Caki2 (cell line): ENCODE results near the gene FAM184B. TPM values are rescaled to one million over a fixed set of nuclear protein-coding genes. Genes with fewer than 3 reads are reported as not detected.
A peak's percentile ranks its signal among the peaks of the same experiment; 100 is the strongest.
"Not testable (repeated sequence)": the region's sequence is repeated elsewhere in the genome, so short reads cannot be mapped to it uniquely, and the experiment has no call there.

Experiments used
- DNase-seq: peaks from one replicate; pipeline ENCODE4 v3.0.0-alpha.2; 2015; ENCODE audit warnings: low read depth
- in situ Hi-C: cut with HindIII; loops from 2 replicates; pipeline ENCODE4 v1.10.0; 2016; ENCODE audit warnings: low sequenced_read_pairs, low pct_unique_long_range_greater_than_20kb, mixed read lengths
- total RNA-seq: library from RNA; depleted of rRNA; stranded (reverse); fragments of >200 nt; shearing (Covaris generic); gene quantifications from 2 replicates; pipeline ENCODE4 v1.2.3, GENCODE V29; 2014; ENCODE audit warnings: low replicate concordance

FAM184B gene
- total RNA-seq, 1 experiment from 2014 or later: not detected

DNA sequence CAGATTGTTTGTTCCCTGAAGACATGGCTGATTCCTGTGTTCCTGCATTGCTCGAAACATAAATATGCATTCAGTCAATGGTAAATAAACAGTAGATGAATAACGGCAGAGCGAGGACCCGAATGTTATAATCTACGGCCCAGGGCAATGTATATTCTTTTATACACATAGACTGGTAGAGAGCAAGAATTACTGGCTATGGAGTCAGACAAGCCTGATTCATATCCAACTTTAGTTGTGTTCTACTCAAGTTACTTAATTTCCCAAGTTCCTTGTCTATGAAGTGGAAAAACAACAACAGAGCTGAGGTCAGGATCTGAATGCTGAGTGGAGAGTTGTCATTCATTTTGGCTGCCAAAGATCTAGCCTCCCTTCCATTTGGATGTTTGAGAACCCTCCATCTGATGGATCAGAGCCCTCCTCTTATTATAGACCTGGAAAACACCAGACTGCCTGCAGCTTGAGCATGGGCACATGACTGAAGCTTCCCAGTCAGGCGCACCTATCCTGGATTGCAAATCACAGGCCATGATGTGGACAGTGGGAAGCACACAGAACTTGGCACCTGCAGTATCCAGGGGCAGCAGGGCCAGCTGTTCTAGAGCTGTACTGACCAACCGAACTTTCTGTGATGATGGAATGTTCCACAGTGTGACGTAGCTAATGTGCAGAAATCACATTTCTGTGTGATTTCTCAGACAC is 80.1 kb downstream of the FAM184B start:
- DNase-seq: no peak
- in situ Hi-C loops: no loop called here

DNA sequence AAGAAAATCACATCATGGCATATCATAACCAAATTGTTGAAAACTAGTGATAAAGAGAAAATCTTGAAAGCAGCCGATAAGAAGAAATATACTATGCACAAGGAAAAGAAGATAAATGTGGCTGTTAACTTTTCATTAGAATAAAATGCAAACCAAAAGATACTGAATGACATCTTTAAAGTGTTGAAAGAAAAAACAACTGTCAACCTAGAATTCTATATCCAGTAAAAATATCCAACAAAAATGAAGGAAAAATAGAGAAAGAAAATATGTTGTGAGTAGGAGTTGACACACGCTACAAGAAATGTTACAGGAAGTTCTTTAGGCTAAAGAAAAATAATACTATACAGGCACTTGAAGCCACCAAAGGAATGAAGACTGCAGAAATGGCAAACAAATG is 82.0 kb downstream of the FAM184B start:
- no peak for DNase-seq
- in situ Hi-C loops: no loop called here

DNA sequence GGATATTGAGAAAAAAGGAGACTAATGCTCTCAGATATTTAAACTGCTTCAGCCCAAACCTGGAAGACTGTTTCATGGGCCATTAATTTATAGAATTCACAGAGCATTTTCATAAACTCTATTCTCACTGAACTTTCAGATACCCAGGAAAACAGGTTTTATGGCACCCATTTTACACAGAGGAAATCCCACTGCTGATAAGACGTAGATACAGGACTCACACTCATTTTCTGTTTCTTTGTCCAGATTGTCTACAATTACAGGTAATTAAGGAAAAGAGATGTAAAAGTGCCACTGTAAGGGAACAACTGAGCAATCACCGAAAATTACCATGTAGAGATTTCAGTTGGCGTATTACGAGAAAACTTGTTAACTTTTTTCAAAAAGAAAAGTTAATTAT is 83.3 kb downstream of the FAM184B start:
- in situ Hi-C loops: no loop called here
- no peak for DNase-seq

- in situ Hi-C loops: no loop called here
These were observed 86.1 kb downstream of the FAM184B start for GRCh38 chr4:17695341-17695740.

GRCh38 chr4:17694552-17694951 is 86.9 kb downstream of the FAM184B start:
- in situ Hi-C loops: no loop called here
- no peak for DNase-seq

More at GRCh38 chr4:17695341-17695740, 86.1 kb downstream of the FAM184B start:
- no peak for DNase-seq

DNA sequence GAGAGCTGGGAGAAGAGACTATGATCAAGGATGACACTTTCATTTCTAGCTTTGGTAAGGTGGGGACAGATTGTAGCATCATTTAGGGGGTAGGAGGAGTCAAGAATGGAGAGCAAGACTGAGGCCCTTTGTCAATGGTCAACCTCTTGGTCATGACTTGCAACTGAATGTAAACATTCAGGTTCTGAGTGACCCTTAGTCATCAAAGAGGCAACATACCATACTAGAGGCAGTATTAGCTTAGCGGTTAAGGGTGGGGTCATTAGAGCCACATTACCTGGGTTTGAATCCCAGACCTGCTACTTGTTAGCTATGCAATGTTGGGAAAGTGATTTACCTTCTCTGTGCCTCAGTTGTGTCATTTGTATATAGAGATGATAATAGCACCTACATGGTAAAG is 90.5 kb downstream of the FAM184B start:
- in situ Hi-C loops: no loop called here

DNA sequence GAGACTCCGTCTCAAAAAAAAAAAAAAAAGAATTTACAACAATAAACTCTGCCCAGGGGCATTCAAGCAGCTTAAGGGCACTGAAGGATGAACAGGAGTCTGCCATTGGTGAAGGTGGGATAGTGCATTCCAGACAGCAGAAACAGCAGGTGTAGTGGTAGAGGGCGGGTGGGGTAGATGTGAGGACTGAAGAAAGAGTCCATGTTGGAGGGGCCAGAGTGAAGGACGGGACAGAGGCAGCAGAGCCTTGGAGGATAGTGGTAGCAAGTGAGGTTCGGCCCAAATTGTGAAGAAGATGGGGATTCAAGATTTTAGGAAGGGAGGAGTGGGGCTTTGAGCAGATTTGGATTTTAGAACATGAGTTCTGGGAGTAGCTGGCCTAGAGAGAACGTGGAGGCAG is 91.3 kb downstream of the FAM184B start:
- DNase-seq: peak; percentile 7

More for the DNA sequence above, 90.5 kb downstream of the FAM184B start:
- peak; percentile 60 for DNase-seq

DNA sequence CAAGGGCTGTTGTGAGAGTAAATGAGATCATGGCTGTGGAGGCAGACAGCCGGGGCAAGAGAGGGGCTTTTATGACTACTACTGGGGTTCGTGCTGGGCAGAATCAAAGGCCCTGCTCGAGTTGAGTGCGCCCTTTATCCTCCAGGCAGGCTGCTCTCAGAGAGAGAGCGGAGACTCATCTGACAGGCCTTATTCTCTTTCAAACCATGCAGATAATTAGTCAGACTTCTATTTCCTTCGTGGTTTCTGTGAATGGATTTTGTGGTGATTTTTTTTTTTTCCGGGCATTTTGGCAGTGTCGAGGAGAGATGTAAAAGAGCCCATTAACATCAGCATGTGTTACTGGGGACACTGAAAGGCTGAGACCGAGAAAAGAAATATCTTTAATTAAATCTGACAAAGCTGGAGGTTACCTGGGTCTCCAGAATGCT is 93.4 kb downstream of the FAM184B start:
- in situ Hi-C loops: no loop called here
- peak; percentile 13 for DNase-seq

More for the DNA sequence above, 91.3 kb downstream of the FAM184B start:
- in situ Hi-C loops: no loop called here

DNA sequence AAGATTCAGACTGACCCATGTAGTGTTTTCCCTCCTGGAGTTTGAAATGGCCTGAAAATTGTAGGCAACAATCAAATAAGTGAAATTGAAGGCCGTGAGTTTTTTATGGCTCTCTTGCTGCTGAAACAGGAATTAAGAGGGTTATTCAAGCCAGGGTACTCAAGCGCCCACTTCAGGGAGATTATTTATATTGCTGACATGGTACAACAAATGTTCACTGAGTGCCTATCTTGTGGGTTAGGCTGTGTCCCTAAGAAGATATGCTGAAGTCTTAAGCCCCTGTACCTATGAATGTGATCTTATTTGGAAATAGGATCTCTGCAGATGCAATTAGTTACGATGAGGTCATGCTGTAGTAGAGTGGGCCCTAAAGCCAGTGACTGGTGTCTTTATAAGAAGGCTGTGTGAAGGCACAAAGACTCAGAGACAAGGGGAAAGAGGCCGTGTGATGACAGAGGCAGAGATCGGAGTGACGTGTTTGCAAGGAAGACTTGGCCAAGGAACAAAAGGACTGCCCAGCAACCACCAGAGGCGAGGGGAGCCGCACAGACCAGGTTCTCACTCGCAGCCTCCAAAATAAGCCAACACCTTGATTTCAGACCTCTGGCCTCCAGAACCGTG is 94.1 kb downstream of the FAM184B start:
- no peak for DNase-seq
- in situ Hi-C loops: no loop called here

DNA sequence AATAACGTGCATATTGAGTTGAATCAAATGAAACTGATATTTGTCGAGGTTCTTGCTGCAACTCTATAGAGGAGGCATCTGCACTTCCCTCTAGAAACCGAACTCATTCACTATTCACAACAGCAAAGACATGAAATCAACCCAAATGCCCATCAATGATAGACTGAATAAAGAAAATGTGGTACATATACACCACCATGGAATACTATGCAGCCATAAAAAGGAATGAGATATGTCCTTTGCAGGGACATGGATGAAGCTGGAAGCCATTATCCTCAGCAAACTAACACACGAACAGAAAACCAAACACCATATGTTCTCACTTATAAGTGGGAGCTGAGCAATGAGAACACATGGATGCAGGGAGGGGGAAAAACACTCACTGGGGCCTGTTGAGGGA is 96.8 kb downstream of the FAM184B start:
- in situ Hi-C loops: not testable (repeated sequence)

DNA sequence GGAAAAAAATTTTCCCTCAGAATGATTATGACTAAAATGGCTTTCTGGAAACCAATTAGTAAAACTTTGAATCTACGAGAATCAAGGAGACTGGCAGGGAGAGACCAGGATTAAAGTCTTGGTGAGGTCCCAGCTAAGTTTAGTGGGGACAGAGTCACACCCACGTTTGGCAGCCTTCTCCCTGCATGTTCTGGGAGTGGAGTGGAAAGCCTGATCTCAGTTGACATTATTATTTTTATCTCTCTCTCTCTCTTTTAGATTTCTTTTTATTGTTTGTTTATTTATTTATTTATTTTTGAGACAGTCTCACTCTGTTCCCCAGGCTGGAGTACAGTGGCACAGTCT is 99.2 kb downstream of the FAM184B start:
- in situ Hi-C loops: no loop called here

More for the DNA sequence above, 96.8 kb downstream of the FAM184B start:
- not testable (repeated sequence) for DNase-seq

DNA sequence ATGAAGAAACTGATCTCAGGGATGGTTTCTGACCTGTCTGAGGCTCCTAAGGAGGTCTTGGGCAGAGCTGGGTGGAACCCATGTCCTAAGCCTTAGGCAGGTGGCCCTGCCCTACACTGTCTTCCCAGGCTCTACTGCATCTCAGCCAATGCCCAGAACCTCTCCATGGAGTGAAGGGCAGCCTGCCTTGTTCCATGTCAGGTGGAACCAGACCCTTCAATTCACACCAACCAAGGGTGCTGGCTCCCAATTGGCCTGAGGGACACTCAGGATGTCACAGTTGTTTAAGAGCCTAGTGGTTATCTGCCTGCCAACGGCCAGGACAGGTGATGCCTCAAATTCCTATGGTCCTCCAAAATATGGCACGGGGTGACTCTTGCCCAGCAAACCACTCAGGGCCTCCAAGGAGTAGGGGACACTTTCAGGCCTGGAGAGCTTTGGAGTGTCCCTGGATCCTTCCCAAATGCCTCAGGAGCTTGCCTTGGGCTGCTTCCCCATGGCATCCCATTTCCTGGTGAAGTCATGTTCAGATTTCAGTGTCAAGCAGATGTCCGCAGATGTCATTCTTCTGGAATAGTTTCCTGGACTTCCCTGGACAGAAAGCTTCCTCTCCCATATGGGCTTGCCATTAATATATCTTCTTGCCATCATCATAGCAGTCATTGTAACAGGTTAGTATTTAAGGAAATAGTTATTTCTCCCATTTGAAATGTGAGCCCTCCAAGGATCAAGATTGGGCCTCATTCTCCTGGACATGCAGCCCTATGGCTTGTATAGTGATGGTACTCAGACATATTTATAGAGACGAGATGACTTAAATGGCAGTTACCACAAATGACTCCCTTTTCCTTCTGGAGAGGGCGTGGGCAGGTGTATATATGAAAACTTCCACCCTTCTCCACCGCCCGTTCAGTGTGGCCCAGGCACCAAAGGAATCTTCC is 99.9 kb downstream of the FAM184B start:
- no peak for DNase-seq
- in situ Hi-C loops: no loop called here

More for the DNA sequence above, 99.2 kb downstream of the FAM184B start:
- no peak for DNase-seq

GRCh38 chr4:17680559-17681280 is 100.7 kb downstream of the FAM184B start:
- DNase-seq: no peak
- in situ Hi-C loops: no loop called here

- no peak for DNase-seq
- in situ Hi-C loops: no loop called here
These were observed 111.0 kb downstream of the FAM184B start for GRCh38 chr4:17670423-17670822.

- DNase-seq: no peak
- in situ Hi-C loops: no loop called here
These were observed 113.7 kb downstream of the FAM184B start for GRCh38 chr4:17667653-17668201.

GRCh38 chr4:17667253-17667652 is 114.2 kb downstream of the FAM184B start:
- in situ Hi-C loops: no loop called here
- no peak for DNase-seq

- no peak for DNase-seq
- in situ Hi-C loops: no loop called here
These were observed 115.6 kb downstream of the FAM184B start for GRCh38 chr4:17665852-17666251.

GRCh38 chr4:17665346-17665745 is 116.1 kb downstream of the FAM184B start:
- DNase-seq: peak; percentile 19
- in situ Hi-C loops: no loop called here
